Measurements from ENCODE around the gene HOXA3. TPM values are rescaled to one million over a fixed set of nuclear protein-coding genes. Genes with fewer than 3 reads are reported as not detected.

Gene HOXA3
- total RNA-seq, 1 experiment from 2014 or later: not detected

- H3K4me3 Mint-ChIP-seq: no peak overlapping the region
- ATAC-seq: no peak
- no peak overlapping the region for H3K27ac Mint-ChIP-seq
- no peaks in the 10 kb centered on the region for H3K9me3 Mint-ChIP-seq
- H3K27me3 Mint-ChIP-seq (ENCODE audit: low read depth): peaks cover 97% of the 10 kb centered on the region
- POLR2A ChIA-PET: no interaction called here
- TF ChIP-seq ZMAT4 (CRISPR knock-in tag; IDR thresholded peaks at IDR 0.05) (no peak), ZNF121 (CRISPR knock-in tag; IDR thresholded peaks at IDR 0.05) (no peak), AR (CRISPR knock-in tag; IDR thresholded peaks at IDR 0.05) (no peak), MLX (CRISPR knock-in tag; IDR thresholded peaks at IDR 0.05) (no peak), TEAD1 (CRISPR knock-in tag; IDR thresholded peaks at IDR 0.05) (no peak), ZNF263 (CRISPR knock-in tag; IDR thresholded peaks at IDR 0.05; ENCODE audit: low read depth) (no peak), RELA (CRISPR knock-in tag; IDR thresholded peaks at IDR 0.05; ENCODE audit: borderline replicate concordance) (no peak)
- H3K36me3 Mint-ChIP-seq: no peaks in the 10 kb centered on the region
- DNase-seq (ENCODE audit: low spot score): no peak
- H3K4me1 Mint-ChIP-seq: peaks cover 10% of the 10 kb centered on the region
- CTCF ChIA-PET: interaction anchor here (0.5 to 4.2 kb wide), 5 partner anchors 16 to 806 kb away, joined by 3 to 32 read pairs (median 7); no protein-coding TSS in a partner anchor
Observed at GRCh38 chr7:27194686-27195379, 42.5 kb upstream of the HOXA3 start.

- Mint-ChIP-seq H3K4me1 (peaks cover 16% of the 10 kb centered on the region), H3K9me3 (no peaks in the 10 kb centered on the region), H3K4me3 (no peak overlapping the region; the same call in 1 of the 2 replicates), H3K27me3 (ENCODE audit: low read depth) (peaks cover 100% of the 10 kb centered on the region), H3K27ac (no peak overlapping the region), H3K36me3 (no peaks in the 10 kb centered on the region)
- POLR2A ChIA-PET: no interaction called here
- TF ChIP-seq ERG (CRISPR knock-in tag; IDR thresholded peaks at IDR 0.05) (no peak), EMX1 (CRISPR knock-in tag; IDR thresholded peaks at IDR 0.05) (no peak), TEAD1 (CRISPR knock-in tag; IDR thresholded peaks at IDR 0.05) (no peak), CREM (CRISPR knock-in tag; IDR thresholded peaks at IDR 0.05) (no peak), STAT6 (CRISPR knock-in tag; conservative IDR thresholded peaks at IDR 0.05; ENCODE audit: low read depth) (no peak), PRDM15 (CRISPR knock-in tag; IDR thresholded peaks at IDR 0.05) (no peak), NFYB (CRISPR knock-in tag; conservative IDR thresholded peaks at IDR 0.05; ENCODE audit: low read depth) (no peak), SP1 (CRISPR knock-in tag; conservative IDR thresholded peaks at IDR 0.05) (no peak), ATF1 (CRISPR knock-in tag; IDR thresholded peaks at IDR 0.05) (no peak), SMAD4 (CRISPR knock-in tag; IDR thresholded peaks at IDR 0.05) (no peak), FOXK1 (CRISPR knock-in tag; IDR thresholded peaks at IDR 0.05) (no peak), ATF6 (CRISPR knock-in tag; IDR thresholded peaks at IDR 0.05) (no peak), NR1H2 (CRISPR knock-in tag; IDR thresholded peaks at IDR 0.05) (no peak), ZNF138 (CRISPR knock-in tag; conservative IDR thresholded peaks at IDR 0.05) (no peak)
- DNase-seq (ENCODE audit: low spot score): no peak
- ATAC-seq: no peak
- CTCF ChIA-PET: interaction anchor here (0.8 to 4.2 kb wide), 3 partner anchors 15 to 56 kb away, joined by 4 to 32 read pairs (median 23); no protein-coding TSS in a partner anchor
Observed at GRCh38 chr7:27194002-27194352, 41.6 kb upstream of the HOXA3 start.

Data from WTC11 (cell line).